Activated CD4-positive, alpha-beta T cell treated with anti-CD3 and anti-CD28 coated beads for 4 hours (primary cell): ENCODE results near the gene ADAMTS1.

ENCODE experiments used
- DNase-seq, 2 donors: peaks; one replicate each; pipeline ENCODE4 v3.0.0-alpha.2; 2020

Gene ADAMTS1

GRCh38 chr21:26844258-26845065 is 747 bp downstream of the ADAMTS1 start:
- no peak for DNase-seq

GRCh38 chr21:26843933-26844257 is 1.3 kb downstream of the ADAMTS1 start:
- DNase-seq: no peak

GRCh38 chr21:26842974-26843932 is 2.0 kb downstream of the ADAMTS1 start:
- DNase-seq: no peak

GRCh38 chr21:26842300-26842699 is 2.9 kb downstream of the ADAMTS1 start:
- DNase-seq: no peak

GRCh38 chr21:26840912-26841311 is 4.3 kb downstream of the ADAMTS1 start:
- no peak for DNase-seq

- DNase-seq: no peak
These were observed 5.0 kb downstream of the ADAMTS1 start for GRCh38 chr21:26840201-26840600.

GRCh38 chr21:26837539-26837938 is 7.7 kb downstream of the ADAMTS1 start:
- DNase-seq: no peak

- DNase-seq: no peak
These were observed 8.7 kb downstream of the ADAMTS1 start for GRCh38 chr21:26836528-26836927.

GRCh38 chr21:26835714-26836265 is 9.4 kb downstream of the ADAMTS1 start:
- no peak for DNase-seq

GRCh38 chr21:26835027-26835713 is 10.0 kb downstream of the ADAMTS1 start:
- DNase-seq: no peak

GRCh38 chr21:26834181-26834905 is 10.9 kb downstream of the ADAMTS1 start:
- DNase-seq: no peak

GRCh38 chr21:26833460-26833939 is 11.7 kb downstream of the ADAMTS1 start:
- no peak for DNase-seq

- no peak for DNase-seq
These were observed 12.2 kb downstream of the ADAMTS1 start for GRCh38 chr21:26833011-26833410.

GRCh38 chr21:26832546-26832945 is 12.7 kb downstream of the ADAMTS1 start:
- DNase-seq: no peak

GRCh38 chr21:26826801-26827200 is 18.4 kb downstream of the ADAMTS1 start:
- no peak for DNase-seq

GRCh38 chr21:26820509-26820908 is 24.7 kb downstream of the ADAMTS1 start:
- no peak for DNase-seq

- no peak for DNase-seq
These were observed 25.4 kb downstream of the ADAMTS1 start for GRCh38 chr21:26819740-26820324.

- DNase-seq: no peak
These were observed 26.3 kb downstream of the ADAMTS1 start for GRCh38 chr21:26818906-26819305.

- no peak for DNase-seq
These were observed 30.0 kb downstream of the ADAMTS1 start for GRCh38 chr21:26815197-26815596.

- DNase-seq: no peak
These were observed 30.8 kb downstream of the ADAMTS1 start for GRCh38 chr21:26814386-26814785.

GRCh38 chr21:26813426-26813998 is 31.7 kb downstream of the ADAMTS1 start:
- no peak for DNase-seq
